HEK293 (cell line): ENCODE results near the gene RASA3.

ENCODE experiments used
- BCL11A ChIP-seq: fragments of 450-650 bp; formaldehyde crosslinking; IDR thresholded peaks from 2 replicates; pipeline ENCODE4 v1.5.1; 2016; ENCODE audit warnings: low read depth, missing biosample characterization, missing genetic modification characterization
- HOXA7 ChIP-seq: sonication (generic); formaldehyde crosslinking; IDR thresholded peaks from 2 replicates; pipeline ENCODE4 v1.8.1; 2022; ENCODE audit warnings: missing genetic modification reagents, borderline replicate concordance
- HOXC10 ChIP-seq: sonication (generic); formaldehyde crosslinking; IDR thresholded peaks from 2 replicates; pipeline ENCODE4 v1.8.1; 2023; ENCODE audit warnings: mild to moderate bottlenecking, missing genetic modification reagents
- KLF16 ChIP-seq: fragments of 450-650 bp; formaldehyde crosslinking; IDR thresholded peaks from 2 replicates; pipeline ENCODE4 v1.5.1; 2017; ENCODE audit warnings: missing biosample characterization, missing genetic modification characterization
- OVOL3 ChIP-seq: fragments of 450-650 bp; formaldehyde crosslinking; IDR thresholded peaks from 2 replicates; pipeline ENCODE4 v1.5.1; 2016; ENCODE audit warnings: missing biosample characterization, missing genetic modification characterization
- TCF7L2 ChIP-seq: IDR thresholded peaks from 2 replicates; pipeline ENCODE4 v1.6.1; 2011; ENCODE audit warnings: low read depth, mild to moderate bottlenecking, inconsistent platforms, low read length, moderate library complexity, borderline replicate concordance
- ZBTB1 ChIP-seq: fragments of 450-650 bp; formaldehyde crosslinking; IDR thresholded peaks from 2 replicates; pipeline ENCODE4 v1.5.1; 2016; ENCODE audit warnings: missing biosample characterization, missing genetic modification characterization
- ZNF433 ChIP-seq: fragments of 450-650 bp; formaldehyde crosslinking; IDR thresholded peaks from 2 replicates; pipeline ENCODE4 v1.5.1; 2016; ENCODE audit warnings: missing biosample characterization, missing genetic modification characterization, low read depth
- TF ChIP-seq, protein P1 (sequence below): fragments of 450-650 bp; formaldehyde crosslinking; IDR thresholded peaks from 2 replicates; pipeline ENCODE4 v1.5.1; 2016; ENCODE audit warnings: missing biosample characterization, missing genetic modification characterization
- TF ChIP-seq, protein P2 (sequence below): fragments of 450-650 bp; formaldehyde crosslinking; conservative IDR thresholded peaks from 2 replicates; pipeline ENCODE4 v1.5.1; 2016; ENCODE audit warnings: low read depth, missing biosample characterization, missing genetic modification characterization
- TF ChIP-seq, protein P3 (sequence below): fragments of 450-650 bp; formaldehyde crosslinking; IDR thresholded peaks from 2 replicates; pipeline ENCODE4 v1.5.1; 2016; ENCODE audit warnings: missing biosample characterization, missing genetic modification characterization, low read depth
- TF ChIP-seq, protein P4 (sequence below): fragments of 450-650 bp; formaldehyde crosslinking; IDR thresholded peaks from 2 replicates; pipeline ENCODE4 v1.5.1; 2016; ENCODE audit warnings: missing biosample characterization, missing genetic modification characterization, borderline replicate concordance
- TF ChIP-seq, protein P5 (sequence below): fragments of 450-650 bp; formaldehyde crosslinking; IDR thresholded peaks from 2 replicates; pipeline ENCODE4 v1.5.1; 2016; ENCODE audit warnings: missing biosample characterization, missing genetic modification characterization

DNA sequence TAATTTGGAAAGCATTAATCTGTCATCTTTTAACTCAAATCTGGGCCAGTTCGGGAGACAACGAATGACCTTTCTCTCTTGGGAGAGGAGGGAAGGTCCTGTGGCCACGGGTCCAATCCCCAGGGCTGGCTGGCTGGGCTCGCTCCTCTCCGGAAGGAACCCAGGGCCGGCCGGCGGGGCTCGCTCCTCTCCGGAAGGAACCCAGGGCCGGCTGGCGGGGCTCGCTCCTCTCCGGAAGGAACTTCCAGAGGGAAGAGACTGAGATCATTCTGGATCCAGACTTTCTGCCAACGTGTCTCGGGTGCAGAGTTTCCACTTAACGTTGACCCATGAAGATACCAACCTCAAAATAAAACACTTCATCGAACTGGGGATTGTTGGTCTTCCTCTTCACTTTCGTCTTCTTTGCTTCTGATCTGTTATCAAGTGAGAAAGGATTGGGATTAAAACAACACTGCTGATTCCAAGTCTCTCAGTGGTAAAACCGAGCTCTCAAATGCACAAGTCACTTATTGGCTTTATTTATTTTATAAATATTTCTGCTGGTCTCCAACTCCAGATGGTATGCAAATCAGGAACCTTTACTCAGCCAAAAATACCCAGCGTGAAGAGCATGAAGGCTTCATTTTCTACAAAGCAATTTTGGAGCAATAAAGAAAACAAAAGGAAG lies 105.2 kb downstream of the RASA3 start:
- TF ChIP-seq HOXA7 (CRISPR knock-in tag) (no peak), HOXC10 (CRISPR knock-in tag) (no peak), BCL11A (tag by site-specific recombination) (no peak), KLF16 (no peak), OVOL3 (tag by site-specific recombination) (no peak), ZBTB1 (no peak), ZNF433 (tag by site-specific recombination) (no peak), TCF7L2 (no peak)
- TF ChIP-seq, protein P1, sequence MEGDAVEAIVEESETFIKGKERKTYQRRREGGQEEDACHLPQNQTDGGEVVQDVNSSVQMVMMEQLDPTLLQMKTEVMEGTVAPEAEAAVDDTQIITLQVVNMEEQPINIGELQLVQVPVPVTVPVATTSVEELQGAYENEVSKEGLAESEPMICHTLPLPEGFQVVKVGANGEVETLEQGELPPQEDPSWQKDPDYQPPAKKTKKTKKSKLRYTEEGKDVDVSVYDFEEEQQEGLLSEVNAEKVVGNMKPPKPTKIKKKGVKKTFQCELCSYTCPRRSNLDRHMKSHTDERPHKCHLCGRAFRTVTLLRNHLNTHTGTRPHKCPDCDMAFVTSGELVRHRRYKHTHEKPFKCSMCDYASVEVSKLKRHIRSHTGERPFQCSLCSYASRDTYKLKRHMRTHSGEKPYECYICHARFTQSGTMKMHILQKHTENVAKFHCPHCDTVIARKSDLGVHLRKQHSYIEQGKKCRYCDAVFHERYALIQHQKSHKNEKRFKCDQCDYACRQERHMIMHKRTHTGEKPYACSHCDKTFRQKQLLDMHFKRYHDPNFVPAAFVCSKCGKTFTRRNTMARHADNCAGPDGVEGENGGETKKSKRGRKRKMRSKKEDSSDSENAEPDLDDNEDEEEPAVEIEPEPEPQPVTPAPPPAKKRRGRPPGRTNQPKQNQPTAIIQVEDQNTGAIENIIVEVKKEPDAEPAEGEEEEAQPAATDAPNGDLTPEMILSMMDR (tag by site-specific recombination): no peak
- TF ChIP-seq, protein P2, sequence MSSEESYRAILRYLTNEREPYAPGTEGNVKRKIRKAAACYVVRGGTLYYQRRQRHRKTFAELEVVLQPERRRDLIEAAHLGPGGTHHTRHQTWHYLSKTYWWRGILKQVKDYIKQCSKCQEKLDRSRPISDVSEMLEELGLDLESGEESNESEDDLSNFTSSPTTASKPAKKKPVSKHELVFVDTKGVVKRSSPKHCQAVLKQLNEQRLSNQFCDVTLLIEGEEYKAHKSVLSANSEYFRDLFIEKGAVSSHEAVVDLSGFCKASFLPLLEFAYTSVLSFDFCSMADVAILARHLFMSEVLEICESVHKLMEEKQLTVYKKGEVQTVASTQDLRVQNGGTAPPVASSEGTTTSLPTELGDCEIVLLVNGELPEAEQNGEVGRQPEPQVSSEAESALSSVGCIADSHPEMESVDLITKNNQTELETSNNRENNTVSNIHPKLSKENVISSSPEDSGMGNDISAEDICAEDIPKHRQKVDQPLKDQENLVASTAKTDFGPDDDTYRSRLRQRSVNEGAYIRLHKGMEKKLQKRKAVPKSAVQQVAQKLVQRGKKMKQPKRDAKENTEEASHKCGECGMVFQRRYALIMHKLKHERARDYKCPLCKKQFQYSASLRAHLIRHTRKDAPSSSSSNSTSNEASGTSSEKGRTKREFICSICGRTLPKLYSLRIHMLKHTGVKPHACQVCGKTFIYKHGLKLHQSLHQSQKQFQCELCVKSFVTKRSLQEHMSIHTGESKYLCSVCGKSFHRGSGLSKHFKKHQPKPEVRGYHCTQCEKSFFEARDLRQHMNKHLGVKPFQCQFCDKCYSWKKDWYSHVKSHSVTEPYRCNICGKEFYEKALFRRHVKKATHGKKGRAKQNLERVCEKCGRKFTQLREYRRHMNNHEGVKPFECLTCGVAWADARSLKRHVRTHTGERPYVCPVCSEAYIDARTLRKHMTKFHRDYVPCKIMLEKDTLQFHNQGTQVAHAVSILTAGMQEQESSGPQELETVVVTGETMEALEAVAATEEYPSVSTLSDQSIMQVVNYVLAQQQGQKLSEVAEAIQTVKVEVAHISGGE (tag by site-specific recombination): no peak
- TF ChIP-seq, protein P3, sequence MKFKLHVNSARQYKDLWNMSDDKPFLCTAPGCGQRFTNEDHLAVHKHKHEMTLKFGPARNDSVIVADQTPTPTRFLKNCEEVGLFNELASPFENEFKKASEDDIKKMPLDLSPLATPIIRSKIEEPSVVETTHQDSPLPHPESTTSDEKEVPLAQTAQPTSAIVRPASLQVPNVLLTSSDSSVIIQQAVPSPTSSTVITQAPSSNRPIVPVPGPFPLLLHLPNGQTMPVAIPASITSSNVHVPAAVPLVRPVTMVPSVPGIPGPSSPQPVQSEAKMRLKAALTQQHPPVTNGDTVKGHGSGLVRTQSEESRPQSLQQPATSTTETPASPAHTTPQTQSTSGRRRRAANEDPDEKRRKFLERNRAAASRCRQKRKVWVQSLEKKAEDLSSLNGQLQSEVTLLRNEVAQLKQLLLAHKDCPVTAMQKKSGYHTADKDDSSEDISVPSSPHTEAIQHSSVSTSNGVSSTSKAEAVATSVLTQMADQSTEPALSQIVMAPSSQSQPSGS (tag by site-specific recombination): no peak
- TF ChIP-seq, protein P4, sequence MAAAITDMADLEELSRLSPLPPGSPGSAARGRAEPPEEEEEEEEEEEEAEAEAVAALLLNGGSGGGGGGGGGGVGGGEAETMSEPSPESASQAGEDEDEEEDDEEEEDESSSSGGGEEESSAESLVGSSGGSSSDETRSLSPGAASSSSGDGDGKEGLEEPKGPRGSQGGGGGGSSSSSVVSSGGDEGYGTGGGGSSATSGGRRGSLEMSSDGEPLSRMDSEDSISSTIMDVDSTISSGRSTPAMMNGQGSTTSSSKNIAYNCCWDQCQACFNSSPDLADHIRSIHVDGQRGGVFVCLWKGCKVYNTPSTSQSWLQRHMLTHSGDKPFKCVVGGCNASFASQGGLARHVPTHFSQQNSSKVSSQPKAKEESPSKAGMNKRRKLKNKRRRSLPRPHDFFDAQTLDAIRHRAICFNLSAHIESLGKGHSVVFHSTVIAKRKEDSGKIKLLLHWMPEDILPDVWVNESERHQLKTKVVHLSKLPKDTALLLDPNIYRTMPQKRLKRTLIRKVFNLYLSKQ (tag by site-specific recombination): no peak
- TF ChIP-seq, protein P5, sequence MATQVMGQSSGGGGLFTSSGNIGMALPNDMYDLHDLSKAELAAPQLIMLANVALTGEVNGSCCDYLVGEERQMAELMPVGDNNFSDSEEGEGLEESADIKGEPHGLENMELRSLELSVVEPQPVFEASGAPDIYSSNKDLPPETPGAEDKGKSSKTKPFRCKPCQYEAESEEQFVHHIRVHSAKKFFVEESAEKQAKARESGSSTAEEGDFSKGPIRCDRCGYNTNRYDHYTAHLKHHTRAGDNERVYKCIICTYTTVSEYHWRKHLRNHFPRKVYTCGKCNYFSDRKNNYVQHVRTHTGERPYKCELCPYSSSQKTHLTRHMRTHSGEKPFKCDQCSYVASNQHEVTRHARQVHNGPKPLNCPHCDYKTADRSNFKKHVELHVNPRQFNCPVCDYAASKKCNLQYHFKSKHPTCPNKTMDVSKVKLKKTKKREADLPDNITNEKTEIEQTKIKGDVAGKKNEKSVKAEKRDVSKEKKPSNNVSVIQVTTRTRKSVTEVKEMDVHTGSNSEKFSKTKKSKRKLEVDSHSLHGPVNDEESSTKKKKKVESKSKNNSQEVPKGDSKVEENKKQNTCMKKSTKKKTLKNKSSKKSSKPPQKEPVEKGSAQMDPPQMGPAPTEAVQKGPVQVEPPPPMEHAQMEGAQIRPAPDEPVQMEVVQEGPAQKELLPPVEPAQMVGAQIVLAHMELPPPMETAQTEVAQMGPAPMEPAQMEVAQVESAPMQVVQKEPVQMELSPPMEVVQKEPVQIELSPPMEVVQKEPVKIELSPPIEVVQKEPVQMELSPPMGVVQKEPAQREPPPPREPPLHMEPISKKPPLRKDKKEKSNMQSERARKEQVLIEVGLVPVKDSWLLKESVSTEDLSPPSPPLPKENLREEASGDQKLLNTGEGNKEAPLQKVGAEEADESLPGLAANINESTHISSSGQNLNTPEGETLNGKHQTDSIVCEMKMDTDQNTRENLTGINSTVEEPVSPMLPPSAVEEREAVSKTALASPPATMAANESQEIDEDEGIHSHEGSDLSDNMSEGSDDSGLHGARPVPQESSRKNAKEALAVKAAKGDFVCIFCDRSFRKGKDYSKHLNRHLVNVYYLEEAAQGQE (tag by site-specific recombination): no peak
